ENCODE data around the gene MAEA. TPM values are rescaled to one million over a fixed set of nuclear protein-coding genes. Genes with fewer than 3 reads are reported as not detected.
A peak's percentile ranks its signal among the peaks of the same experiment; 100 is the strongest.

Gene MAEA
- total RNA-seq, 2 donors from 2014 or later: 48.8 to 72.7 TPM

DNA sequence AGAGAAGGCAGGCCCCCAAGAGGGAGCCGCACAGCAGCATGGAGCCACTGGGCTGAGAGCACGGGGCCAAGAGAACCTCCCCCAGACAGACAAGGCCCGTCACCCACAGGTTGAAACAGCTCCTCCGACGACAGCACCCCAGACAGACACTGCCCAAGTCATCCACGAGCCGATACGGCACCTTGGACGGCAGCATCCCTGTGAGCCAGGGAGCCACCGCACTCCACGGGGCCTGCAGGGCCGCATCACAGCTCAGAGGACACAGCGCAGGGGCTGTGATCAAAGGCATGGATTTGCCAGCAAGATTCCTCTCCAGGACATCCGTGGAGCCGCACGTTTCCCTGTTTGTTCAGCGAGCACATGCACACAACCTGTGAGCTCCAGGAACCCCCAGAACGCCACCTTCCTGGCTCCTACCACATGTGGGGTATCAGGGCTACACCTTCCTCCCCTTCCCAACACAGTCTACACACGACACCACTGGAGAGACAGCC is 44.7 kb upstream of the MAEA start:
- Histone ChIP-seq H3K4me1 (ENCODE audit: control insufficient read depth, insufficient read depth, low read length) (peaks cover 4% of the 10 kb centered on the region), H3K9me3 (ENCODE audit: control insufficient read depth, low read length) (no peaks in the 10 kb centered on the region), H3K27me3 (ENCODE audit: control insufficient read depth, insufficient read depth, low read length, poor library complexity, severe bottlenecking) (no peaks in the 10 kb centered on the region), H3K27ac (ENCODE audit: low read depth, low read length) (no peak overlapping the region), H3K36me3 (ENCODE audit: control insufficient read depth, insufficient read depth, low read length) (peaks cover 8% of the 10 kb centered on the region), H3K4me3 (ENCODE audit: low read length) (no peak overlapping the region), H3K9ac (ENCODE audit: extremely low read depth, low read length, poor library complexity, severe bottlenecking) (no peak overlapping the region)
- TF ChIP-seq, protein P1, sequence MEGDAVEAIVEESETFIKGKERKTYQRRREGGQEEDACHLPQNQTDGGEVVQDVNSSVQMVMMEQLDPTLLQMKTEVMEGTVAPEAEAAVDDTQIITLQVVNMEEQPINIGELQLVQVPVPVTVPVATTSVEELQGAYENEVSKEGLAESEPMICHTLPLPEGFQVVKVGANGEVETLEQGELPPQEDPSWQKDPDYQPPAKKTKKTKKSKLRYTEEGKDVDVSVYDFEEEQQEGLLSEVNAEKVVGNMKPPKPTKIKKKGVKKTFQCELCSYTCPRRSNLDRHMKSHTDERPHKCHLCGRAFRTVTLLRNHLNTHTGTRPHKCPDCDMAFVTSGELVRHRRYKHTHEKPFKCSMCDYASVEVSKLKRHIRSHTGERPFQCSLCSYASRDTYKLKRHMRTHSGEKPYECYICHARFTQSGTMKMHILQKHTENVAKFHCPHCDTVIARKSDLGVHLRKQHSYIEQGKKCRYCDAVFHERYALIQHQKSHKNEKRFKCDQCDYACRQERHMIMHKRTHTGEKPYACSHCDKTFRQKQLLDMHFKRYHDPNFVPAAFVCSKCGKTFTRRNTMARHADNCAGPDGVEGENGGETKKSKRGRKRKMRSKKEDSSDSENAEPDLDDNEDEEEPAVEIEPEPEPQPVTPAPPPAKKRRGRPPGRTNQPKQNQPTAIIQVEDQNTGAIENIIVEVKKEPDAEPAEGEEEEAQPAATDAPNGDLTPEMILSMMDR (conservative IDR thresholded peaks at IDR 0.05): no peak
- Mint-ChIP-seq H3K9me3 (peaks cover 3% of the 10 kb centered on the region), H3K36me3 (ENCODE audit: low read depth) (peaks cover 13% of the 10 kb centered on the region), H3K4me3 (no peak overlapping the region), H3K4me1 (peaks cover 10% of the 10 kb centered on the region), H3K27ac (peak overlapping the region; percentile 30), H3K27me3 (ENCODE audit: insufficient read depth) (no peaks in the 10 kb centered on the region)
- WGBS, 2 experiments (ENCODE audit: insufficient coverage in 1 of 2, insufficient read length in 1 of 2): 91 to 95% methylated on average over 18 to 19 of the region's 19 CpGs
- peak; percentile 32 for DNase-seq

DNA sequence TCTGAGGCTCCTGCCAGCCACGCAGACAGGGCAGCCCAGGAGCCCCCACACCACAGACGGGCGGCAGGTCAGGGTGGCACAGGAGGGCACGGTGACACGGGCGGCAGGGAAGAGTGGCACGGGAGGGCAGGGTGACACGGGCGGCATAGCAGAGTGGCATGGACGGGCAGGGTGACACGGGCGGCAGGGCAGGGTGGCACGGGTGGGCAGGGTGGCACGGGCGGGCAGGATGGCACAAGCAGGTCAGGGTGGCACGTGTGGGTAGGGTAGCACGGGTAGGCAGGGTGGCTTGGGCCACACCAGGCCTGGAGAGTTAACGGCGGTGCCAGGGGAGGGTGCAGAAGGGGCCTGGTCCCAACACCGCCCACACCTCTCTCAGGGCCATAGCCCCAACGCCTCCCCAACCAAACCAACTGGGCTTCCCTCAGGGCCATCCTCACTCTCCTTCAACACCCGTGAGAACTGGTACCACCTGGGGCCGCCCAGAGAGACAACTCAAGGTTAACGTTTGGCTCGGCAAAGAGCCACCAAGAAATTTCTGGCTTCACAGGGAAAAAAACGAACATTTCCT is 44.1 kb upstream of the MAEA start:
- peak; percentile 34 for DNase-seq
- H3K27ac ChIP-seq (ENCODE audit: low read depth, low read length): no peak overlapping the region
- peaks cover 9% of the 10 kb centered on the region for H3K9me3 Mint-ChIP-seq
- peaks cover 11% of the 10 kb centered on the region for H3K36me3 ChIP-seq (ENCODE audit: control insufficient read depth, insufficient read depth, low read length)
- H3K4me3 ChIP-seq (ENCODE audit: low read length): no peak overlapping the region
- TF ChIP-seq, protein P1 (conservative IDR thresholded peaks at IDR 0.05): no peak
- H3K27me3 ChIP-seq (ENCODE audit: control insufficient read depth, insufficient read depth, low read length, poor library complexity, severe bottlenecking): no peaks in the 10 kb centered on the region
- 94 to 98% methylated on average over 20 to 26 of the region's 26 CpGs for WGBS, 2 experiments (ENCODE audit: insufficient coverage in 1 of 2, insufficient read length in 1 of 2)
- peaks cover 18% of the 10 kb centered on the region for H3K36me3 Mint-ChIP-seq (ENCODE audit: low read depth)
- H3K9ac ChIP-seq (ENCODE audit: extremely low read depth, low read length, poor library complexity, severe bottlenecking): no peak overlapping the region
- peaks cover 4% of the 10 kb centered on the region for H3K4me1 ChIP-seq (ENCODE audit: control insufficient read depth, insufficient read depth, low read length)
- H3K27ac Mint-ChIP-seq: no peak overlapping the region
- peaks cover 5% of the 10 kb centered on the region for H3K9me3 ChIP-seq (ENCODE audit: control insufficient read depth, low read length)
- no peaks in the 10 kb centered on the region for H3K27me3 Mint-ChIP-seq (ENCODE audit: insufficient read depth)
- peaks cover 10% of the 10 kb centered on the region for H3K4me1 Mint-ChIP-seq
- peak overlapping the region; percentile 66 for H3K4me3 Mint-ChIP-seq

DNA sequence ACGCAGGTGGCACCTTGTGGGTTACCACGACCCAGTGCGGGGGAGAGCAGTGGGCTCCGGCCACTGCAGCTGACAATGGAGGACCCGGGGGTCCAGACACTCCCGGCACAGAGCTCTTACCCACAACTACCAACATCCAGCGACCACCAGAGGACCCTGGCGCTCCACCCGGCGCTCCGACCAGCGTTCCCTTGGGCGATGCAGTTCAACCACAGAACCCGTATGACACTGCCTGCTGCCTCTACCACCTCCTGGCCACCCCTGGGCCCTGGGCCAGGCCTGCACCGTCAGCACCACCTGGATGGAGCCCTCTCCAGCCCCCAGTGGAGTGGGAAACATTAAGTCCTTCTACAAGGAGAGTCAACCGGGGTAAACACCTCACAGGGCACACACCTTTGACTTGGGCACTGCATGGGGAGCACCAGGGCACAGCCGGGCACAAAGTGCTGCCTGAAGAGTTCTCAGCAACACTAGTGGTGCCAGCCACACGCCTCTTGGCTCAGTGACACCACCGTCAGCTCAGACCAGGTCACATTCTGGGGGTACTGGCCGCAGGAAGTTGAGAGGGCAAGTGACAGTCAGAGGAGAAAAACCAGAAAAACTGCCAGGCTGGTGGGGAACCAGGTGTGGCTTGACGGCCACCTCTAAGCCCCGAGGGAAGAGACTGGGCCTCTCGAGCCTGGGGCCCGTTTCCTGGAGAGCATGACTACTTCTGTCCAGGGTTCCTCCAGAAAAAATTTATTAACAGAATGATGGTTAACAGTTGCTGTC is 43.4 kb upstream of the MAEA start:
- Mint-ChIP-seq H3K36me3 (ENCODE audit: low read depth) (peaks cover 18% of the 10 kb centered on the region), H3K27ac (no peak overlapping the region), H3K9me3 (peaks cover 16% of the 10 kb centered on the region), H3K4me3 (peak overlapping the region; percentile 66), H3K27me3 (ENCODE audit: insufficient read depth) (no peaks in the 10 kb centered on the region), H3K4me1 (peaks cover 10% of the 10 kb centered on the region)
- peaks cover 12% of the 10 kb centered on the region for H3K9me3 ChIP-seq (ENCODE audit: control insufficient read depth, low read length)
- H3K4me1 ChIP-seq (ENCODE audit: control insufficient read depth, insufficient read depth, low read length): peaks cover 4% of the 10 kb centered on the region
- no peaks in the 10 kb centered on the region for H3K27me3 ChIP-seq (ENCODE audit: control insufficient read depth, insufficient read depth, low read length, poor library complexity, severe bottlenecking)
- H3K9ac ChIP-seq (ENCODE audit: extremely low read depth, low read length, poor library complexity, severe bottlenecking): no peak overlapping the region
- TF ChIP-seq, protein P1 (conservative IDR thresholded peaks at IDR 0.05): no peak
- H3K4me3 ChIP-seq (ENCODE audit: low read length): peak overlapping the region; percentile 85
- peaks cover 11% of the 10 kb centered on the region for H3K36me3 ChIP-seq (ENCODE audit: control insufficient read depth, insufficient read depth, low read length)
- DNase-seq: no peak
- no peak overlapping the region for H3K27ac ChIP-seq (ENCODE audit: low read depth, low read length)
- 85 to 90% methylated on average over 10 to 24 of the region's 24 CpGs for WGBS, 2 experiments (ENCODE audit: insufficient coverage in 1 of 2, insufficient read length in 1 of 2)

Measured in endodermal cell (in vitro differentiated cells).